Measurements from ENCODE around the gene TPSD1. TPM values are rescaled to one million over a fixed set of nuclear protein-coding genes. Genes with fewer than 3 reads are reported as not detected.

The TPSD1 gene
- total and polyA plus RNA-seq, 10 of the 15 experiments (the other 5 are each of a cell fraction or from before 2014, with no cell fraction given), result not detected

GRCh38 chr16:1214719-1215118, 41.1 kb upstream of the TPSD1 start:
- Histone ChIP-seq H3K4me2 (ENCODE audit: control insufficient read depth, insufficient read depth) (no peak overlapping the region), H3K9me3 (replicated peaks; ENCODE audit: control insufficient read depth, insufficient read depth, low read length) (no peaks in the 10 kb centered on the region), H3K79me2 (ENCODE audit: control insufficient read depth, insufficient read depth, low read length) (no peaks in the 10 kb centered on the region), H3K9ac (ENCODE audit: control insufficient read depth, insufficient read depth, low read length) (no peak overlapping the region), H3K27me3 (replicated peaks in 1 of 2; ENCODE audit: control insufficient read depth in 2 of 2, insufficient read depth in 2 of 2, low read length in 1 of 2) (no peaks in the 10 kb centered on the region), H3K4me1 (ENCODE audit: control insufficient read depth, insufficient read depth, low read length) (no peaks in the 10 kb centered on the region), H3K4me3 (no peak overlapping the region), H3K36me3 (ENCODE audit: control insufficient read depth in 2 of 2, insufficient read depth in 2 of 2, low read length in 1 of 2) (no peaks in the 10 kb centered on the region), H2AFZ (ENCODE audit: control insufficient read depth, low read depth, low read length) (no peak overlapping the region), H4K20me1 (ENCODE audit: control insufficient read depth, insufficient read depth) (no peaks in the 10 kb centered on the region), H3K27ac (ENCODE audit: control insufficient read depth, insufficient read depth) (no peak overlapping the region)
- FAIRE-seq (no peak), DNase-seq (ENCODE audit: low read depth, low spot score) (no peak), ATAC-seq (no peak)
- CTCF ChIA-PET, result no interaction called here
- POLR2A ChIA-PET, result no interaction called here
- RAD21 ChIA-PET (ENCODE audit: unreplicated experiment), result no interaction called here
- SMC1A ChIA-PET (ENCODE audit: uncharacterized antibody, unreplicated experiment), result no interaction called here
- TF ChIP-seq PAX8 (IDR thresholded peaks at IDR 0.05) (no peak), SUZ12 (IDR thresholded peaks at IDR 0.05; ENCODE audit: unreplicated experiment) (no peak), ZBED1 (IDR thresholded peaks at IDR 0.05; ENCODE audit: borderline replicate concordance) (no peak), E2F8 (IDR thresholded peaks at IDR 0.05; ENCODE audit: low read depth, partially characterized antibody) (no peak), JUNB (IDR thresholded peaks at IDR 0.05) (no peak), RAD21 (IDR thresholded peaks at IDR 0.05; ENCODE audit: insufficient read depth, low read depth, low read length) (no peak), RCOR1 (conservative IDR thresholded peaks at IDR 0.05; ENCODE audit: low read depth, low read length) (no peak), DPF2 (IDR thresholded peaks at IDR 0.05) (no peak), SREBF2 (IDR thresholded peaks at IDR 0.05; ENCODE audit: low read length) (no peak), RFX5 (IDR thresholded peaks at IDR 0.05; ENCODE audit: low read depth, low read length) (no peak), GATAD2B (conservative IDR thresholded peaks at IDR 0.05; ENCODE audit: low read depth) (no peak), CREM (IDR thresholded peaks at IDR 0.05; ENCODE audit: low read depth) (no peak), NFYB (IDR thresholded peaks at IDR 0.05; ENCODE audit: insufficient read depth, low read depth, low read length) (no peak), E2F4 (IDR thresholded peaks at IDR 0.05; ENCODE audit: low read depth, low read length) (no peak), RAD51 (IDR thresholded peaks at IDR 0.05) (no peak), YBX1 (IDR thresholded peaks at IDR 0.05) (no peak), ZBTB40 (IDR thresholded peaks at IDR 0.05; ENCODE audit: borderline replicate concordance) (no peak), NBN (IDR thresholded peaks at IDR 0.05) (no peak)
- in situ Hi-C loops (cut with MboI) (no loop called here), intact Hi-C loops (cut with micrococcal nuclease; ENCODE audit: unreplicated experiment) (no loop called here)
- 55% methylated on average over 15 of the region's 16 CpGs for WGBS (ENCODE audit: insufficient coverage, insufficient replicate concordance, low lambda C conversion rate, missing lambda C conversion rate)
- no TSS peak for BruUV-seq (replicated peaks)
